SK-N-SH (cell line): ENCODE data around the gene MCTP1.

Experiments used
- EP300 ChIP-seq, 2 experiments: IDR thresholded peaks; 2 replicates each; pipeline versions ENCODE4 v1.4.0 to v1.6.1; 2012; ENCODE audit warnings: borderline replicate concordance in 1 of 2, low read depth in 1 of 2, low read length in 1 of 2
- EZH2phosphoT487 ChIP-seq: fragments of 200-600 bp; sonication (generic); IDR thresholded peaks from 2 replicates; pipeline ENCODE4 v1.6.1; 2017; ENCODE audit warnings: low read depth, mixed run types, mild to moderate bottlenecking, antibody characterized with exemption, moderate library complexity, borderline replicate concordance
- FOXJ3 ChIP-seq: sonication (generic); formaldehyde crosslinking; IDR thresholded peaks from 2 replicates; pipeline ENCODE4 v1.5.1; 2020; ENCODE audit warnings: mild to moderate bottlenecking, missing genetic modification reagents
- GABPA ChIP-seq: IDR thresholded peaks from 2 replicates; pipeline ENCODE4 v1.4.0; 2012; ENCODE audit warnings: low read depth, mild to moderate bottlenecking
- GATA2 ChIP-seq: sonication (generic); formaldehyde crosslinking; IDR thresholded peaks from 2 replicates; pipeline ENCODE4 v1.5.0; 2020; ENCODE audit warnings: mild to moderate bottlenecking, missing genetic modification reagents
- MXI1 ChIP-seq: IDR thresholded peaks from 2 replicates; pipeline ENCODE4 v1.6.1; 2012; ENCODE audit warnings: mild to moderate bottlenecking, low read depth, low read length, improper control_type of control experiment
- NFIC ChIP-seq: IDR thresholded peaks from 2 replicates; pipeline ENCODE4 v1.4.0; 2012; ENCODE audit warnings: borderline replicate concordance
- RXRA ChIP-seq: IDR thresholded peaks from 2 replicates; pipeline ENCODE4 v1.4.0; 2012; ENCODE audit warnings: low read depth, mild to moderate bottlenecking, borderline replicate concordance
- SMC3 ChIP-seq: IDR thresholded peaks from 2 replicates; pipeline ENCODE4 v1.6.1; 2012; ENCODE audit warnings: low read depth, low read length, improper control_type of control experiment
- TAF1 ChIP-seq: IDR thresholded peaks from 2 replicates; pipeline ENCODE4 v1.6.1; 2012; ENCODE audit warnings: low read depth, mild to moderate bottlenecking, low read length, moderate library complexity, borderline replicate concordance
- YY1 ChIP-seq: IDR thresholded peaks from 2 replicates; pipeline ENCODE4 v1.4.0; 2012; ENCODE audit warnings: low read depth, mild to moderate bottlenecking
- TF ChIP-seq, protein P1 (sequence below): IDR thresholded peaks from 2 replicates; pipeline ENCODE4 v1.4.0; 2012; ENCODE audit warnings: low read depth
- TF ChIP-seq, protein P2 (sequence below): fragments of 200-600 bp; sonication (generic); IDR thresholded peaks from 2 replicates; pipeline ENCODE4 v1.6.1; 2017; ENCODE audit warnings: antibody characterized with exemption, mild to moderate bottlenecking, moderate library complexity

DNA sequence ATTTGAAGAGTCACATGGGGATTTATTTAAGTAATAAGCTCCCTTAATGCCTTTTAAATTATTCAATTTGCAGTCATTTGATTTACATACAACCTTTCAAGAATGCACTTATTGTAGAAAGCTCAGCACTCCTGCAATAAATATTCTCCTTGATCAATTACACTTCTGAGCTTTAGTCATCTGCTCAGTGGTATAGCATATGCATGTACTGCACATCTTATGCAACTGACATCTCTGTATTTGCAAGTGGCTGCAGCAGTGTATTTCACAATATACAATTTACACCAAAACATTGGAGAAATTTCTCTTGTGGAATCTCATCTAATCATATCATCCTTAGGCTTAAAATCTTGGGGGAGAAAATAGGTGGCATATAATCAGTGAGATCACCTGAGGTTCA lies 340.7 kb downstream of the MCTP1 start:
- TF ChIP-seq YY1 (no peak), RXRA (no peak), FOXJ3 (CRISPR knock-in tag) (no peak), GATA2 (CRISPR knock-in tag) (no peak), GABPA (no peak), SMC3 (no peak), NFIC (no peak), MXI1 (no peak), EZH2phosphoT487 (no peak), EP300 (IDR thresholded peaks at IDR 0.05; ENCODE audit: borderline replicate concordance in 1 of 2, low read depth in 1 of 2, low read length in 1 of 2) (no peak), TAF1 (no peak)
- TF ChIP-seq, protein P1, sequence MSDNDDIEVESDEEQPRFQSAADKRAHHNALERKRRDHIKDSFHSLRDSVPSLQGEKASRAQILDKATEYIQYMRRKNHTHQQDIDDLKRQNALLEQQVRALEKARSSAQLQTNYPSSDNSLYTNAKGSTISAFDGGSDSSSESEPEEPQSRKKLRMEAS, result no peak
- TF ChIP-seq, protein P2, sequence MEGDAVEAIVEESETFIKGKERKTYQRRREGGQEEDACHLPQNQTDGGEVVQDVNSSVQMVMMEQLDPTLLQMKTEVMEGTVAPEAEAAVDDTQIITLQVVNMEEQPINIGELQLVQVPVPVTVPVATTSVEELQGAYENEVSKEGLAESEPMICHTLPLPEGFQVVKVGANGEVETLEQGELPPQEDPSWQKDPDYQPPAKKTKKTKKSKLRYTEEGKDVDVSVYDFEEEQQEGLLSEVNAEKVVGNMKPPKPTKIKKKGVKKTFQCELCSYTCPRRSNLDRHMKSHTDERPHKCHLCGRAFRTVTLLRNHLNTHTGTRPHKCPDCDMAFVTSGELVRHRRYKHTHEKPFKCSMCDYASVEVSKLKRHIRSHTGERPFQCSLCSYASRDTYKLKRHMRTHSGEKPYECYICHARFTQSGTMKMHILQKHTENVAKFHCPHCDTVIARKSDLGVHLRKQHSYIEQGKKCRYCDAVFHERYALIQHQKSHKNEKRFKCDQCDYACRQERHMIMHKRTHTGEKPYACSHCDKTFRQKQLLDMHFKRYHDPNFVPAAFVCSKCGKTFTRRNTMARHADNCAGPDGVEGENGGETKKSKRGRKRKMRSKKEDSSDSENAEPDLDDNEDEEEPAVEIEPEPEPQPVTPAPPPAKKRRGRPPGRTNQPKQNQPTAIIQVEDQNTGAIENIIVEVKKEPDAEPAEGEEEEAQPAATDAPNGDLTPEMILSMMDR, result no peak
